Measurements from ENCODE around the gene MTCL1.

The MTCL1 gene

DNA sequence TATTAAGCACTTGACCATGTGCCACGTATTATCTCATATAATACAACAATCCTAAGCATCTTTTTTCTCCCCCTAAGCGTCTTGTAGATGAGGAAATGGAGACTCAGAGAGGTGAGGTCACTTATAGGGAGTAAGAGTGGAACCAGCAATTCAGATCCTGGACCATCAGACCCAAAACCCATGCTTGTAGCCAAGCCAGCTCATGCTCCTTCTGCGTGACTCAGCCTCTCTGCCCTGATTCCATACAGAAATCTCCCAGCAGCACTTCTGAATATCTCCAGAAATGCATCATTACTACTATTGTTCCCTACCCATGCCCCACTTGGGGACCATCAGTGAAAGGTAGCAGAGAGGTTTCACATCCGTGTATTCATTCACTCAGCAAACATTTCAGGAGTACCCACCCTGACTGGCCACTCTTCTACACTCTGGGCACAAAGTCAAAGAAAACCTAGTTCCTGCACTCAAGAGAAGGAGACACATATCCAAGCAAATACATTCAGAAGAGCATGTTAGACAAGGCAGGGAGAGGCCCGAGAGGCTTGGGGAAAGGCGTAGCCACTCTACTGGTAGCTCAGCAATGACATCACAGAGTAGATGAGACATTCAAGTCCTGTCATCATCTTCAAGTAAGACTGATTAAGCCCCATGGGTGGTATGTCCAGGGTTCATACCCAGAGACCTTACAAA lies 141.9 kb downstream of the MTCL1 start:
- no peak overlapping the region for H3K27ac ChIP-seq
- TF ChIP-seq, protein P1, sequence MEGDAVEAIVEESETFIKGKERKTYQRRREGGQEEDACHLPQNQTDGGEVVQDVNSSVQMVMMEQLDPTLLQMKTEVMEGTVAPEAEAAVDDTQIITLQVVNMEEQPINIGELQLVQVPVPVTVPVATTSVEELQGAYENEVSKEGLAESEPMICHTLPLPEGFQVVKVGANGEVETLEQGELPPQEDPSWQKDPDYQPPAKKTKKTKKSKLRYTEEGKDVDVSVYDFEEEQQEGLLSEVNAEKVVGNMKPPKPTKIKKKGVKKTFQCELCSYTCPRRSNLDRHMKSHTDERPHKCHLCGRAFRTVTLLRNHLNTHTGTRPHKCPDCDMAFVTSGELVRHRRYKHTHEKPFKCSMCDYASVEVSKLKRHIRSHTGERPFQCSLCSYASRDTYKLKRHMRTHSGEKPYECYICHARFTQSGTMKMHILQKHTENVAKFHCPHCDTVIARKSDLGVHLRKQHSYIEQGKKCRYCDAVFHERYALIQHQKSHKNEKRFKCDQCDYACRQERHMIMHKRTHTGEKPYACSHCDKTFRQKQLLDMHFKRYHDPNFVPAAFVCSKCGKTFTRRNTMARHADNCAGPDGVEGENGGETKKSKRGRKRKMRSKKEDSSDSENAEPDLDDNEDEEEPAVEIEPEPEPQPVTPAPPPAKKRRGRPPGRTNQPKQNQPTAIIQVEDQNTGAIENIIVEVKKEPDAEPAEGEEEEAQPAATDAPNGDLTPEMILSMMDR (conservative IDR thresholded peaks at IDR 0.05; ENCODE audit: low read depth, low read length), result no peak

GRCh38 chr18:8847900-8848299 lies 142.5 kb downstream of the MTCL1 start:
- Histone ChIP-seq H3K9ac (no peak overlapping the region), H4K20me1 (ENCODE audit: insufficient read depth) (no peaks in the 10 kb centered on the region), H3K27me3 (ENCODE audit: insufficient read depth, low read depth) (no peaks in the 10 kb centered on the region)

More for the DNA sequence above, 141.9 kb downstream of the MTCL1 start:
- Histone ChIP-seq H4K20me1 (ENCODE audit: insufficient read depth) (no peaks in the 10 kb centered on the region), H3K4me1 (ENCODE audit: low read depth, poor library complexity, severe bottlenecking) (no peaks in the 10 kb centered on the region), H3K27me3 (ENCODE audit: insufficient read depth, low read depth) (no peaks in the 10 kb centered on the region), H2AFZ (ENCODE audit: low read depth) (no peak overlapping the region), H3K36me3 (ENCODE audit: insufficient read depth) (no peaks in the 10 kb centered on the region), H3K4me2 (no peak overlapping the region), H3K79me2 (ENCODE audit: insufficient read depth, low read depth) (no peaks in the 10 kb centered on the region), H3K4me3 (IDR thresholded peaks at IDR 0.05; ENCODE audit: insufficient read depth, low read depth, low read length) (no peak overlapping the region), H3K9ac (no peak overlapping the region)

DNA sequence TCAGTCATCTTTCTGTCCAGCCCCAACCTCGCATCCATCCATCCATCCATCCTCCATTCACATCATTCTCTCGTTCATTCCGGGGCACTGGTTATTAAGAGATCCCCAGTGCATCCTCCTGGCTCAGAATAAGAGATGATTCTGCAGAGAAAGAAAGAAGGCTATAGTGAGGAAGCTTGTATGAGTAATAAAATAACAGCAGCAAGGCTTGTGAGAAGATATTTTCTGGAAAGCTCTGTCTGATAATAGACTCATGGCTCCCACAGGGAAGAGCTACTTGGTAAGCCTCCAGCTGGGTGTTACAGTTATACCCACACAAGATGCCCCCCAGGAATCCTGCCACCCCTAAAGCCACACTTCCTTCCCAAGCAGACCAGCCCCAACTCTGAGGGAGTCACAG lies 143.2 kb downstream of the MTCL1 start:
- H3K36me3 ChIP-seq (ENCODE audit: insufficient read depth), result no peaks in the 10 kb centered on the region
- H2AFZ ChIP-seq (ENCODE audit: low read depth), result no peak overlapping the region
- H3K9ac ChIP-seq, result no peak overlapping the region
- no peak overlapping the region for H3K27ac ChIP-seq
- H3K4me2 ChIP-seq, result no peak overlapping the region
- no peak overlapping the region for H3K4me3 ChIP-seq (IDR thresholded peaks at IDR 0.05; ENCODE audit: insufficient read depth, low read depth, low read length)
- no peaks in the 10 kb centered on the region for H3K4me1 ChIP-seq (ENCODE audit: low read depth, poor library complexity, severe bottlenecking)
- no peaks in the 10 kb centered on the region for H3K79me2 ChIP-seq (ENCODE audit: insufficient read depth, low read depth)
- no peaks in the 10 kb centered on the region for H4K20me1 ChIP-seq (ENCODE audit: insufficient read depth)
- H3K27me3 ChIP-seq (ENCODE audit: insufficient read depth, low read depth), result no peaks in the 10 kb centered on the region
- TF ChIP-seq, protein P1 (conservative IDR thresholded peaks at IDR 0.05; ENCODE audit: low read depth, low read length), result no peak

More at GRCh38 chr18:8847900-8848299, 142.5 kb downstream of the MTCL1 start:
- TF ChIP-seq, protein P1 (conservative IDR thresholded peaks at IDR 0.05; ENCODE audit: low read depth, low read length), result no peak
- H3K36me3 ChIP-seq (ENCODE audit: insufficient read depth), result no peaks in the 10 kb centered on the region
- no peak overlapping the region for H2AFZ ChIP-seq (ENCODE audit: low read depth)
- H3K4me2 ChIP-seq, result no peak overlapping the region
- no peaks in the 10 kb centered on the region for H3K79me2 ChIP-seq (ENCODE audit: insufficient read depth, low read depth)
- H3K27ac ChIP-seq, result no peak overlapping the region
- no peaks in the 10 kb centered on the region for H3K4me1 ChIP-seq (ENCODE audit: low read depth, poor library complexity, severe bottlenecking)
- no peak overlapping the region for H3K4me3 ChIP-seq (IDR thresholded peaks at IDR 0.05; ENCODE audit: insufficient read depth, low read depth, low read length)

DNA sequence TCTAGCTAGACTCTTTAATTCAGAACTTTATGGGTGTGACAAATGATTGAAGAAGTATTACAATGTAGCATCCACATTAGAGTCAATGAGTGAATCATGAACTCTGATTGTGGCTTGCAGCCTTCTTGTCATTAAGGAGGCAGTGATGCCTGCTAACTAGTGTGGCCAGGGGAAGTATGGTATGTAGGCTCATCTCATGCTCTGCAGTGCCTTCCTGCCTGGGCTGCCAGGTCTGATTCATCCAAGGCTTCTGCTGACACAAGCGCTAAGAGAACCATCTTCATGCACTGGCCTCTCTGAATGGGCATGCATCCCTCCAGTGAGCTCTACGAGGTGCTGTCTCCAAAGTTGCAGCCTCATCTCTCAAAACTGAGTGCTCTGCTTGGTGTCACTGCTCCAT lies 144.3 kb downstream of the MTCL1 start:
- H4K20me1 ChIP-seq (ENCODE audit: insufficient read depth), result no peaks in the 10 kb centered on the region
- no peak overlapping the region for H3K4me2 ChIP-seq
- no peaks in the 10 kb centered on the region for H3K4me1 ChIP-seq (ENCODE audit: low read depth, poor library complexity, severe bottlenecking)
- no peak overlapping the region for H3K4me3 ChIP-seq (IDR thresholded peaks at IDR 0.05; ENCODE audit: insufficient read depth, low read depth, low read length)
- no peak overlapping the region for H3K9ac ChIP-seq
- H3K27ac ChIP-seq, result no peak overlapping the region
- H3K36me3 ChIP-seq (ENCODE audit: insufficient read depth), result no peaks in the 10 kb centered on the region
- no peak overlapping the region for H2AFZ ChIP-seq (ENCODE audit: low read depth)
- TF ChIP-seq, protein P1 (conservative IDR thresholded peaks at IDR 0.05; ENCODE audit: low read depth, low read length), result no peak
- H3K27me3 ChIP-seq (ENCODE audit: insufficient read depth, low read depth), result no peaks in the 10 kb centered on the region
- H3K79me2 ChIP-seq (ENCODE audit: insufficient read depth, low read depth), result no peaks in the 10 kb centered on the region

Measured in KMS-11 (cell line).